ENCODE measurements around the gene CXCL17.

GRCh38 chr19:42452590-42452989 is 9.8 kb upstream of the CXCL17 start:
- TF ChIP-seq, protein P1, sequence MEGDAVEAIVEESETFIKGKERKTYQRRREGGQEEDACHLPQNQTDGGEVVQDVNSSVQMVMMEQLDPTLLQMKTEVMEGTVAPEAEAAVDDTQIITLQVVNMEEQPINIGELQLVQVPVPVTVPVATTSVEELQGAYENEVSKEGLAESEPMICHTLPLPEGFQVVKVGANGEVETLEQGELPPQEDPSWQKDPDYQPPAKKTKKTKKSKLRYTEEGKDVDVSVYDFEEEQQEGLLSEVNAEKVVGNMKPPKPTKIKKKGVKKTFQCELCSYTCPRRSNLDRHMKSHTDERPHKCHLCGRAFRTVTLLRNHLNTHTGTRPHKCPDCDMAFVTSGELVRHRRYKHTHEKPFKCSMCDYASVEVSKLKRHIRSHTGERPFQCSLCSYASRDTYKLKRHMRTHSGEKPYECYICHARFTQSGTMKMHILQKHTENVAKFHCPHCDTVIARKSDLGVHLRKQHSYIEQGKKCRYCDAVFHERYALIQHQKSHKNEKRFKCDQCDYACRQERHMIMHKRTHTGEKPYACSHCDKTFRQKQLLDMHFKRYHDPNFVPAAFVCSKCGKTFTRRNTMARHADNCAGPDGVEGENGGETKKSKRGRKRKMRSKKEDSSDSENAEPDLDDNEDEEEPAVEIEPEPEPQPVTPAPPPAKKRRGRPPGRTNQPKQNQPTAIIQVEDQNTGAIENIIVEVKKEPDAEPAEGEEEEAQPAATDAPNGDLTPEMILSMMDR (IDR thresholded peaks at IDR 0.05; ENCODE audit: insufficient read depth, low read length, poor library complexity, severe bottlenecking): no peak
- TF ChIP-seq EZH2phosphoT487 (conservative IDR thresholded peaks at IDR 0.05; ENCODE audit: low read length): no peak

Measured in SU-DHL-6 (cell line).